Measurements from ENCODE around the gene PEDS1.

Gene PEDS1

GRCh38 chr20:50120935-50121693, 32.4 kb downstream of the PEDS1 start:
- H3K36me3 ChIP-seq (ENCODE audit: control insufficient read depth, insufficient read depth, low read length), result peaks cover 37% of the 10 kb centered on the region
- H3K9me3 ChIP-seq (ENCODE audit: control insufficient read depth, low read length), result no peaks in the 10 kb centered on the region
- WGBS, 2 experiments (ENCODE audit: insufficient coverage in 2 of 2), result 66 to 71% methylated on average over 8 to 9 of the region's 9 CpGs
- no peak overlapping the region for H3K4me3 ChIP-seq (ENCODE audit: extremely low read depth, insufficient read depth, low read length, poor library complexity, severe bottlenecking)
- no peak overlapping the region for H3K27ac ChIP-seq (ENCODE audit: low read depth, low read length, severe bottlenecking)
- H3K4me1 ChIP-seq (ENCODE audit: control insufficient read depth, insufficient read depth, low read length, poor library complexity, severe bottlenecking), result peaks cover 4% of the 10 kb centered on the region

GRCh38 chr20:50118203-50118602, 35.3 kb downstream of the PEDS1 start:
- H3K27ac ChIP-seq (ENCODE audit: low read depth, low read length, severe bottlenecking), result no peak overlapping the region
- no peaks in the 10 kb centered on the region for H3K9me3 ChIP-seq (ENCODE audit: control insufficient read depth, low read length)
- H3K4me3 ChIP-seq (ENCODE audit: extremely low read depth, insufficient read depth, low read length, poor library complexity, severe bottlenecking), result no peak overlapping the region
- H3K36me3 ChIP-seq (ENCODE audit: control insufficient read depth, insufficient read depth, low read length), result peaks cover 8% of the 10 kb centered on the region
- no CpG with 5 or more reads among the region's 2 CpGs for WGBS, 2 experiments (ENCODE audit: insufficient coverage in 2 of 2)
- peaks cover 10% of the 10 kb centered on the region for H3K4me1 ChIP-seq (ENCODE audit: control insufficient read depth, insufficient read depth, low read length, poor library complexity, severe bottlenecking)

DNA sequence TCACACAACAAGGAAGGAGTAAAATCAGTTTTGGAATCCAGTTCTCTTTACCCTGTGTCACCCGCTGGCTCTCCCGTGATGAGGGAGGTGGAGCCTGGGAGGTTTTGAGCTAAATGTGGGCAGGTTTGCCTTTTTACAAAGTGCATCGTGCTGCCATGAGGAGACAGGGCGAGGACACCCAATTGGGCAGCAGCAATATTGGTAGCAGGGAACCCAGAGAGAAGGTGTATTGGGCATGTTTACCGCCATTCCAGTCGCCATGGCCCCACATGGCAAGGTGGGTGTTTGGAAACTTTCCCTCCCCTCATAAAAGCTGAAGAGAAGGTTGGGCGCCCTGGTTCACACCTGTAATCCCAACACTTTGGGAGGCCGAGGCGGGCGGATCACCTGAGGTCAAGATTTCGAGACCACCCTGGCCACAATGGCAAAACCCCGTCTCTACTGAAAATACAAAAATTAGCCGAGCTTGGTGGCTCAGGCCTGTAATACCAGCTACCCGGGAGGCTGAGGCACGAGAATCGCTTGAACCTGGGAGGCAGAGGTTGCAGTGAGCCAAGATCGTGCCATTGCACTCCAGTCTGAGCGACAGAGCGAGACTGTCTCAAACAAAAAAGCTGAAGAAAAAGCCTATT, 37.0 kb downstream of the PEDS1 start:
- WGBS, 2 experiments (ENCODE audit: insufficient coverage in 2 of 2), result 91 to 92% methylated on average over 14 to 16 of the region's 19 CpGs
- Histone ChIP-seq H3K4me1 (ENCODE audit: control insufficient read depth, insufficient read depth, low read length, poor library complexity, severe bottlenecking) (peaks cover 14% of the 10 kb centered on the region), H3K27ac (ENCODE audit: low read depth, low read length, severe bottlenecking) (peak overlapping the region; percentile 49), H3K9me3 (ENCODE audit: control insufficient read depth, low read length) (no peaks in the 10 kb centered on the region), H3K4me3 (ENCODE audit: extremely low read depth, insufficient read depth, low read length, poor library complexity, severe bottlenecking) (peak overlapping the region; percentile 53), H3K36me3 (ENCODE audit: control insufficient read depth, insufficient read depth, low read length) (no peaks in the 10 kb centered on the region)

GRCh38 chr20:50115591-50116367, 37.7 kb downstream of the PEDS1 start:
- H3K36me3 ChIP-seq (ENCODE audit: control insufficient read depth, insufficient read depth, low read length), result peaks cover 4% of the 10 kb centered on the region
- peak overlapping the region; percentile 53 for H3K4me3 ChIP-seq (ENCODE audit: extremely low read depth, insufficient read depth, low read length, poor library complexity, severe bottlenecking)
- peak overlapping the region; percentile 49 for H3K27ac ChIP-seq (ENCODE audit: low read depth, low read length, severe bottlenecking)
- H3K9me3 ChIP-seq (ENCODE audit: control insufficient read depth, low read length), result no peaks in the 10 kb centered on the region
- peaks cover 20% of the 10 kb centered on the region for H3K4me1 ChIP-seq (ENCODE audit: control insufficient read depth, insufficient read depth, low read length, poor library complexity, severe bottlenecking)
- 2% methylated on average over 19 to 20 of the region's 24 CpGs for WGBS, 2 experiments (ENCODE audit: insufficient coverage in 2 of 2)

GRCh38 chr20:50115041-50115512, 38.4 kb downstream of the PEDS1 start:
- peaks cover 11% of the 10 kb centered on the region for H3K36me3 ChIP-seq (ENCODE audit: control insufficient read depth, insufficient read depth, low read length)
- peak overlapping the region; percentile 53 for H3K4me3 ChIP-seq (ENCODE audit: extremely low read depth, insufficient read depth, low read length, poor library complexity, severe bottlenecking)
- 80 to 86% methylated on average over 5 to 6 of the region's 6 CpGs for WGBS, 2 experiments (ENCODE audit: insufficient coverage in 2 of 2)
- H3K9me3 ChIP-seq (ENCODE audit: control insufficient read depth, low read length), result no peaks in the 10 kb centered on the region
- H3K27ac ChIP-seq (ENCODE audit: low read depth, low read length, severe bottlenecking), result no peak overlapping the region
- peaks cover 27% of the 10 kb centered on the region for H3K4me1 ChIP-seq (ENCODE audit: control insufficient read depth, insufficient read depth, low read length, poor library complexity, severe bottlenecking)

DNA sequence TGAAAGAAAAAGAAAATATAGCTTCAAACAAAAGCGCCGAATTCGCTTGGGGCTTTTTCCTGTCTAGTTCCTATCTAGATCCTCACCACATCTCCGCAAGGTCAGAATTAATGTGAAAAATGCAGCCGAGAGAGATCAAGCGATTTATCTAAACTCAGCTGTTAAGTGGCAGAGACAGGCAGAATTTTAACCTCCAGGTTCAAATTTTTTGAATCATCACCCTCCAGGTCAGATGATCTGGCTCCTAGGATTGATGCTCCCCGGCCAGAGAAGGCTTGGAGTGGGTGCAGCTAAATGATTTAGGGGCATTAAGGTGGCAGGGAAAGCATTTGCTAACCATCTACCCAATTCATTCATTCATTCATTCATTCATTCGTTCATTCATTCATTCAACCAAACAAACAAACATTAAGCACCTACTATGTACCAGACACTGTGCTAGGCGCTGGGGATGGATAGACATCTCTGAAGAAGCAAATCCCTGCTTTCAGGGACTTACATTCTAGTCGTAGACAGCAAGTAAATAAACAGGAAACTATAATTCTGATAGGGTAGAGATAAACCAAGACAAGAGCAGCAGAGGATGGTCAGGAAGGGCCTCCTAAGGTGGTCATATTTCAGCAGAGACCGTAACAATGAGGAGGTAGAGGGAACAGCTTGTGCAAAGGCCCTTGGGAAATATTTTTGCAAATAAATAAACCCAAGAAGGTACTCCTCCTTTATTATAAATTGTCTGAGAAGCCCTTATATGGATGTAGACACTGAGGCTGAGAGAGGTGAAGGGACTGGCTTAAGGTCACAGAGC, 39.9 kb downstream of the PEDS1 start:
- Histone ChIP-seq H3K36me3 (ENCODE audit: control insufficient read depth, insufficient read depth, low read length) (peaks cover 25% of the 10 kb centered on the region), H3K4me3 (ENCODE audit: extremely low read depth, insufficient read depth, low read length, poor library complexity, severe bottlenecking) (peak overlapping the region; percentile 100), H3K27ac (ENCODE audit: low read depth, low read length, severe bottlenecking) (peak overlapping the region; percentile 93), H3K9me3 (ENCODE audit: control insufficient read depth, low read length) (no peaks in the 10 kb centered on the region), H3K4me1 (ENCODE audit: control insufficient read depth, insufficient read depth, low read length, poor library complexity, severe bottlenecking) (peaks cover 32% of the 10 kb centered on the region)
- WGBS, 2 experiments (ENCODE audit: insufficient coverage in 2 of 2), result 11 to 32% methylated on average over 3 to 6 of the region's 11 CpGs

DNA sequence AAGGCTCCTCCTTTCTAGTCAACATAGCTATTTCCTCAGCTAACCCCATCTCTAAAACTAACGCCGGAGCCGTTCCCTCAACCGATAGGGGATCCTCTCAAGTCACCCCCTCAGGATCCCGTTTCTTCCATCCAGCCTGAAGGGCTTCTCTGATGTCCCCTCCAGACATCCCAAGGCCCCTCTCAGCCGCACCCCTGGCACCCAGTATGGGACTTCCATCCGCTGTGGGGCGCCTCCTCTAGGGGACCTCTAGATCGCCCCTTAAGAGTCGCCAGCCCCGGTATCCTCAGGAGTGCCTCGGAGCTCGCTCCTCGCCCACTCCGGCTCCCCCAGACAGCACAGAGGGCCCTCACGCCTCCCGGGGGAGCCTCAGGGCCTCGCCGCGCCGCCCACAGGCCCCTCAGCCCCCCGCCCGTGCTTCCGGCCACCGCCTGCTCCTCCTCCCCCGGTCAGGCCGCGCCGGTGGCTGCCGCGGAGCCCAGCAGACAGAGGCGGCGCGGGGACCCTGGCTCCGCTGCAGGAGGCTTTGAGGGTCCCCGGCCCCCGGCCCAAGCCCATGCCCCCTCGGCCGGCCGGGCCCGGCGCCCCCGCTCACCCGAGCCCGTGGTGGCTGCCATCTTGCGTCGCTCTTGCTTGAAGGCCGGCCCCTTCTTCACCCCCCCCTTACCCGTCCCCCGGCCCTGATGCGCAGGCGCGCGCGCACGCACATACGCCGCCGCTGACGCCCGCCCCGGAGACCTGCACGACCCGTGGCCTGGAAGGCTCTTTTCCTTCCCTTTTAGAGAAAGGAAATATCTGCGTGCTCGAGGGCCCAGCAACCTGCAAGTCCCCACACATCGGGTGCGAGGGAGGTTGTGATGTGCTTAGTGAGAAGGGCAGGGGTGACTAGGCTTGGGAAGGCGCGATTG, 40.8 kb downstream of the PEDS1 start, which contains the start of gene UBE2V1:
Gene UBE2V1, minus strand, starts transcription at position 639 of the 908 bp plus-strand sequence. Its CDS starts 22 bp downstream, at position 617.
- Histone ChIP-seq H3K4me3 (ENCODE audit: extremely low read depth, insufficient read depth, low read length, poor library complexity, severe bottlenecking) (peak within 1 kb of the TSS; percentile 100), H3K27ac (ENCODE audit: low read depth, low read length, severe bottlenecking) (peak within 1 kb of the TSS; percentile 93), H3K4me1 (ENCODE audit: control insufficient read depth, insufficient read depth, low read length, poor library complexity, severe bottlenecking) (peaks cover 38% of the 10 kb centered on the region), H3K9me3 (ENCODE audit: control insufficient read depth, low read length) (no peaks in the 10 kb centered on the region), H3K36me3 (ENCODE audit: control insufficient read depth, insufficient read depth, low read length) (peaks cover 32% of the 10 kb centered on the region)
- WGBS, 2 experiments (ENCODE audit: insufficient coverage in 2 of 2), result 0 to 1% methylated on average over 22 to 32 of the region's 70 CpGs

- WGBS, 2 experiments (ENCODE audit: insufficient coverage in 2 of 2), result 2 to 13% methylated on average over 7 to 8 of the region's 9 CpGs
- Histone ChIP-seq H3K27ac (ENCODE audit: low read depth, low read length, severe bottlenecking) (peak overlapping the region; percentile 93), H3K9me3 (ENCODE audit: control insufficient read depth, low read length) (no peaks in the 10 kb centered on the region), H3K4me1 (ENCODE audit: control insufficient read depth, insufficient read depth, low read length, poor library complexity, severe bottlenecking) (peaks cover 43% of the 10 kb centered on the region), H3K36me3 (ENCODE audit: control insufficient read depth, insufficient read depth, low read length) (peaks cover 32% of the 10 kb centered on the region), H3K4me3 (ENCODE audit: extremely low read depth, insufficient read depth, low read length, poor library complexity, severe bottlenecking) (peak overlapping the region; percentile 100)
These were observed 41.6 kb downstream of the PEDS1 start for GRCh38 chr20:50111829-50112495.

Measured in mesodermal cell (in vitro differentiated cells).